ENCODE results near the gene UACA. TPM values are rescaled to one million over a fixed set of nuclear protein-coding genes. Genes with fewer than 3 reads are reported as not detected.

The UACA gene
- total RNA-seq, 2 donors from 2014 or later, result 18.4 to 30.1 TPM

- DNase-seq (ENCODE audit: low spot score), result no peak
- TF ChIP-seq, protein P1, sequence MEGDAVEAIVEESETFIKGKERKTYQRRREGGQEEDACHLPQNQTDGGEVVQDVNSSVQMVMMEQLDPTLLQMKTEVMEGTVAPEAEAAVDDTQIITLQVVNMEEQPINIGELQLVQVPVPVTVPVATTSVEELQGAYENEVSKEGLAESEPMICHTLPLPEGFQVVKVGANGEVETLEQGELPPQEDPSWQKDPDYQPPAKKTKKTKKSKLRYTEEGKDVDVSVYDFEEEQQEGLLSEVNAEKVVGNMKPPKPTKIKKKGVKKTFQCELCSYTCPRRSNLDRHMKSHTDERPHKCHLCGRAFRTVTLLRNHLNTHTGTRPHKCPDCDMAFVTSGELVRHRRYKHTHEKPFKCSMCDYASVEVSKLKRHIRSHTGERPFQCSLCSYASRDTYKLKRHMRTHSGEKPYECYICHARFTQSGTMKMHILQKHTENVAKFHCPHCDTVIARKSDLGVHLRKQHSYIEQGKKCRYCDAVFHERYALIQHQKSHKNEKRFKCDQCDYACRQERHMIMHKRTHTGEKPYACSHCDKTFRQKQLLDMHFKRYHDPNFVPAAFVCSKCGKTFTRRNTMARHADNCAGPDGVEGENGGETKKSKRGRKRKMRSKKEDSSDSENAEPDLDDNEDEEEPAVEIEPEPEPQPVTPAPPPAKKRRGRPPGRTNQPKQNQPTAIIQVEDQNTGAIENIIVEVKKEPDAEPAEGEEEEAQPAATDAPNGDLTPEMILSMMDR (IDR thresholded peaks at IDR 0.05), result no peak
- peaks cover 0 to 59% of the 10 kb centered on the region in 2 donors for H3K4me1 ChIP-seq
Measured at GRCh38 chr15:70762469-70763119, 764 bp downstream of the UACA start.

DNA sequence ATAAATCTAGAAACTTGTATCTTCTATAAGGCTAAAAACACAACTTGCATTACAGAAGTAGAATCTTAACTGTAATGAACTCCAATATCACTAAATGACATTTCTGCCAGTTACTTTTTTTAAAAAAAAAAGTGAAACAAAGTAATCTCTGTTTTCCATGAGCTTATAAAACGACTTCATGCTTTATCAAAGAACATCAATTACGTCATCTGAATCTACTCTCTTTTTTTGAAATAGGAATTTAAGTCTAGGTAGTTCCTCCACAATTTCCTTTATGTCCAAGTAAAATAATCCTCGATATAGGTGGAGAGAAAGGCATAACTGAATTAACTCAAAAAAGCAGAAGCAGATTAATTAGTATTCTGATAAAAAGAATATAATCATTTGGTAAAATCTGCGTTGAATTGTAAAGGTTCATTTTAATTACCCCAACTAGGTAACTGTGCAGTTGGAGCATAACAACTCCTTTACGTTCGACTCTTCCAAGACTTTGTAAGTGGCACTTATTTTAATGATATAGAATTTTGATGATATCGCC lies 1.4 kb downstream of the UACA start:
- Histone ChIP-seq H3K36me3 (no peaks in the 10 kb centered on the region), H3K9me3 (no peaks in the 10 kb centered on the region), H3K27ac (peak overlapping the region; percentile 97 to 99), H3K4me3 (peak overlapping the region; percentile 85 to 97), H3K4me1 (peaks cover 0 to 65% of the 10 kb centered on the region in 2 donors), H3K27me3 (no peaks in the 10 kb centered on the region)
- TF ChIP-seq, protein P1 (IDR thresholded peaks at IDR 0.05), result no peak
- no peak for DNase-seq (ENCODE audit: low spot score)

More at GRCh38 chr15:70762469-70763119, 764 bp downstream of the UACA start:
- H3K4me3 ChIP-seq, result peak overlapping the region; percentile 85 to 97
- H3K27me3 ChIP-seq, result no peaks in the 10 kb centered on the region
- no peaks in the 10 kb centered on the region for H3K36me3 ChIP-seq
- H3K27ac ChIP-seq, result peak overlapping the region; percentile 97 to 99
- no peaks in the 10 kb centered on the region for H3K9me3 ChIP-seq

- Histone ChIP-seq H3K36me3 (no peaks in the 10 kb centered on the region), H3K9me3 (no peaks in the 10 kb centered on the region), H3K27ac (peak overlapping the region; percentile 97 to 99), H3K27me3 (no peaks in the 10 kb centered on the region), H3K4me3 (peak overlapping the region in 1 of 2 donors; percentile 97), H3K4me1 (peaks cover 0 to 67% of the 10 kb centered on the region in 2 donors)
- TF ChIP-seq, protein P1 (IDR thresholded peaks at IDR 0.05), result no peak
- DNase-seq (ENCODE audit: low spot score), result no peak
Measured at GRCh38 chr15:70761046-70761445, 2.3 kb downstream of the UACA start.

- TF ChIP-seq, protein P1 (IDR thresholded peaks at IDR 0.05), result no peak
- peaks cover 0 to 49% of the 10 kb centered on the region in 2 donors for H3K4me1 ChIP-seq
Measured at GRCh38 chr15:70758790-70759462, 4.4 kb downstream of the UACA start.

GRCh38 chr15:70757627-70758026 lies 5.7 kb downstream of the UACA start:
- H3K27ac ChIP-seq, result peak overlapping the region; percentile 50 to 65
- no peaks in the 10 kb centered on the region for H3K36me3 ChIP-seq
- DNase-seq (ENCODE audit: low spot score), result no peak
- H3K4me3 ChIP-seq, result no peak overlapping the region
- no peaks in the 10 kb centered on the region for H3K9me3 ChIP-seq
- H3K27me3 ChIP-seq, result no peaks in the 10 kb centered on the region
- H3K4me1 ChIP-seq, result peaks cover 0 to 61% of the 10 kb centered on the region in 2 donors
- TF ChIP-seq, protein P1 (IDR thresholded peaks at IDR 0.05), result no peak

More at GRCh38 chr15:70758790-70759462, 4.4 kb downstream of the UACA start:
- H3K9me3 ChIP-seq, result no peaks in the 10 kb centered on the region
- no peak overlapping the region for H3K4me3 ChIP-seq
- H3K27me3 ChIP-seq, result no peaks in the 10 kb centered on the region
- DNase-seq (ENCODE audit: low spot score), result no peak
- peak overlapping the region; percentile 47 to 65 for H3K27ac ChIP-seq
- H3K36me3 ChIP-seq, result no peaks in the 10 kb centered on the region
